ENCODE data around the gene NFIB.

NFIB gene

GRCh38 chr9:14318361-14318760, 4.4 kb upstream of the NFIB start:
- no peak for DNase-seq

GRCh38 chr9:14317667-14318320, 3.9 kb upstream of the NFIB start:
- no peak for DNase-seq

- DNase-seq, result no peak
These were observed 2.8 kb upstream of the NFIB start for GRCh38 chr9:14316602-14317300.

GRCh38 chr9:14315875-14316601, 2.1 kb upstream of the NFIB start:
- DNase-seq, result no peak

GRCh38 chr9:14314929-14315874, 1.3 kb upstream of the NFIB start:
- DNase-seq, result peak; percentile 76

- DNase-seq, result peak; percentile 71
These were observed 535 bp upstream of the NFIB start for GRCh38 chr9:14314424-14314928.

- no peak for DNase-seq
These were observed 482 bp downstream of the NFIB start for GRCh38 chr9:14313378-14313940.

GRCh38 chr9:14312719-14313377, 1.1 kb downstream of the NFIB start:
- no peak for DNase-seq

GRCh38 chr9:14311956-14312685, 1.8 kb downstream of the NFIB start:
- no peak for DNase-seq

GRCh38 chr9:14311171-14311949, 2.6 kb downstream of the NFIB start:
- DNase-seq, result no peak

- no peak for DNase-seq
These were observed 3.6 kb downstream of the NFIB start for GRCh38 chr9:14310311-14310710.

GRCh38 chr9:14309403-14309802, 4.5 kb downstream of the NFIB start:
- peak; percentile 40 for DNase-seq

GRCh38 chr9:14308853-14309145, 5.1 kb downstream of the NFIB start:
- DNase-seq, result no peak

GRCh38 chr9:14307989-14308852, 5.7 kb downstream of the NFIB start:
- DNase-seq, result no peak

- DNase-seq, result no peak
These were observed 7.0 kb downstream of the NFIB start for GRCh38 chr9:14306672-14307660.

GRCh38 chr9:14306188-14306587, 7.8 kb downstream of the NFIB start:
- DNase-seq, result no peak

GRCh38 chr9:14304259-14304658, 9.7 kb downstream of the NFIB start:
- DNase-seq, result no peak

GRCh38 chr9:14303521-14303920, 10.4 kb downstream of the NFIB start:
- no peak for DNase-seq

Data from NCI-H1048 (cell line).